Thoracic aorta (tissue), 2 donors: ENCODE measurements around the gene RRN3. TPM values are rescaled to one million over a fixed set of nuclear protein-coding genes. Genes with fewer than 3 reads are reported as not detected.
"Not testable (repeated sequence)": the region's sequence is repeated elsewhere in the genome, so short reads cannot be mapped to it uniquely, and the experiment has no call there.

Source experiments
- ATAC-seq: fragments of 150-250 bp; one replicate; pipeline ENCODE4 v1.8.0; 2017; ENCODE audit warnings: low read depth; ENCODE audit not compliant: insufficient number of reproducible peaks, low FRiP score
- DNase-seq: peaks from one replicate; pipeline ENCODE4 v3.0.0-alpha.2; 2020; ENCODE audit warnings: low spot score
- H3K27ac ChIP-seq, 2 donors: fragments of 200-600 bp; sonication (generic); 1 replicate in 1 of 2; 2 replicates in 1 of 2; pipeline ENCODE4 v1.5.1; 2016; ENCODE audit warnings: mild to moderate bottlenecking in 2 of 2, moderate library complexity in 2 of 2
- H3K27me3 ChIP-seq: fragments of 200-600 bp; sonication (generic); replicated peaks from 2 replicates; pipeline ENCODE4 v1.6.0; 2016; ENCODE audit warnings: mild to moderate bottlenecking; ENCODE audit not compliant: insufficient read depth
- H3K36me3 ChIP-seq: fragments of 200-600 bp; sonication (generic); one replicate; pipeline ENCODE4 v1.5.1; 2016
- H3K4me1 ChIP-seq, 2 donors: fragments of 200-600 bp; sonication (generic); 1 replicate in 1 of 2; 2 replicates in 1 of 2; pipeline versions ENCODE4 v1.5.1 to v1.6.0; 2016; ENCODE audit warnings: low read depth in 2 of 2, mild to moderate bottlenecking in 1 of 2; ENCODE audit not compliant: control insufficient read depth in 1 of 2
- H3K4me3 ChIP-seq: fragments of 200-600 bp; sonication (generic); 2 replicates; pipeline ENCODE4 v1.5.1; 2016; ENCODE audit warnings: mild to moderate bottlenecking
- H3K9me3 ChIP-seq: fragments of 200-600 bp; sonication (generic); 2 replicates; pipeline ENCODE4 v1.5.1; 2016
- CTCF ChIP-seq: fragments of 200-600 bp; sonication (generic); IDR thresholded peaks from one replicate; pipeline ENCODE4 v1.5.1; 2019; ENCODE audit warnings: antibody characterized with exemption
- total RNA-seq, 2 donors: library from RNA; depleted of rRNA; stranded (reverse); fragments of >200 nt; gene quantifications; one replicate each; pipeline versions ENCODE4 v1.1.0 to v1.2.3, GENCODE V29; 2016

Gene RRN3
- total RNA-seq, 2 donors from 2014 or later, result 25.0 to 30.2 TPM

- not testable (repeated sequence) for H3K9me3 ChIP-seq, H3K4me3 ChIP-seq, H3K27me3 ChIP-seq, DNase-seq, ATAC-seq
- Histone ChIP-seq H3K27ac (peak overlapping the region in 1 of 2 donors; percentile 6), H3K36me3 (peaks cover 38% of the 10 kb centered on the region), H3K4me1 (peaks cover 10 to 28% of the 10 kb centered on the region in 2 donors)
Measured at GRCh38 chr16:15023381-15024077, 70.5 kb downstream of the RRN3 start.

DNA sequence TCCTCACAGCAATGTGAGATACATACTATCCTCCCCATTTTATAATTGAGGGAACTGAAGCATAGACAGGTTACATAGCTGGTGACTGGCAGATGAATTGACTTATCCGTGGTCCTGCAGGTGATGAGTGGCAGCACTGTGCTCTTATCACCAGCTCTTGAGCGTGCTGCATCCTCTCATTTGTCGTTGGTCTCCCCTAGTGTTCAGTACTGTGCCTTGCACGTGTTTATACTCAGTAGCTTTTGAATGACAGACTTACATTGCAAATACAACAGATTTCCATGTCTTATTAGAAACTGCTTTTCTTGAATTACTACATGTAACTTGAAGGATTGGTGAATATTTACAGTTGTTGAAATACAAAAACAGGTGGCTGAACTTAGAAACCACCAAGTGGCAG is 71.9 kb downstream of the RRN3 start:
- peaks cover 39% of the 10 kb centered on the region for H3K36me3 ChIP-seq
- not testable (repeated sequence) for H3K27ac ChIP-seq, H3K27me3 ChIP-seq, DNase-seq, ATAC-seq, H3K9me3 ChIP-seq, H3K4me3 ChIP-seq
- peak; percentile 31 for TF ChIP-seq CTCF
- H3K4me1 ChIP-seq, result peaks cover 12 to 28% of the 10 kb centered on the region in 2 donors

GRCh38 chr16:15021429-15021828 is 72.6 kb downstream of the RRN3 start:
- H3K36me3 ChIP-seq, result peaks cover 41% of the 10 kb centered on the region
- not testable (repeated sequence) for ATAC-seq, DNase-seq, H3K27me3 ChIP-seq, H3K27ac ChIP-seq, H3K4me3 ChIP-seq, H3K9me3 ChIP-seq
- peaks cover 20 to 36% of the 10 kb centered on the region in 2 donors for H3K4me1 ChIP-seq

- peaks cover 24 to 42% of the 10 kb centered on the region in 2 donors for H3K4me1 ChIP-seq
- DNase-seq (peak; percentile 56), ATAC-seq (peak; percentile 63)
- not testable (repeated sequence) for H3K9me3 ChIP-seq, H3K4me3 ChIP-seq, H3K27me3 ChIP-seq
- peaks cover 29% of the 10 kb centered on the region for H3K36me3 ChIP-seq
- H3K27ac ChIP-seq, result peak overlapping the region in 1 of 2 donors; percentile 29
Measured at GRCh38 chr16:15016951-15017580, 77.0 kb downstream of the RRN3 start.

GRCh38 chr16:15016354-15016753 is 77.7 kb downstream of the RRN3 start:
- not testable (repeated sequence) for DNase-seq, H3K27me3 ChIP-seq, H3K4me3 ChIP-seq, H3K9me3 ChIP-seq, ATAC-seq
- Histone ChIP-seq H3K27ac (peak overlapping the region; percentile 6 to 29), H3K4me1 (peaks cover 24 to 37% of the 10 kb centered on the region in 2 donors), H3K36me3 (peaks cover 29% of the 10 kb centered on the region)

DNA sequence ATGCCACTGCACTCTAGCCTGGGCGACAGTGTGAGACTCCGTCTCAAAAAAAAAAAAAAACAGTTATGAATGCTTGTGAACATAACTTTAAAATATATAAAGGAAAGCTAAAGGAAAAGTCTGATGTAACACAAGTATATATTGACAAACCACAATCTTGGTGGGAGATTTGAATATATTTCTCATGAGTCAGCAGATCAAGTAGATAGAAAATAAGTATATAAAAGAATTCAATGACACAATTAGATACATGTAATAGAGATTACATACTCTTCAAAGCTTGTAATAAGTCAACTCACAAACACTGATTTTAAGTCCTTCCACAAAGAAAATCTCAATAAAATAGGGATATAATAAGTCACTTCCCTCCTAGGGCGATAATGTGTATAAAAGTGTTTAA is 78.4 kb downstream of the RRN3 start:
- H3K4me3 ChIP-seq, H3K27me3 ChIP-seq, DNase-seq, H3K9me3 ChIP-seq, ATAC-seq, H3K27ac ChIP-seq: not testable (repeated sequence)
- Histone ChIP-seq H3K36me3 (peaks cover 29% of the 10 kb centered on the region), H3K4me1 (peaks cover 24 to 36% of the 10 kb centered on the region in 2 donors)

GRCh38 chr16:15012941-15013340 is 81.1 kb downstream of the RRN3 start:
- H3K27ac ChIP-seq, DNase-seq, H3K4me3 ChIP-seq, ATAC-seq, H3K27me3 ChIP-seq, H3K9me3 ChIP-seq: not testable (repeated sequence)
- Histone ChIP-seq H3K36me3 (peaks cover 28% of the 10 kb centered on the region), H3K4me1 (peaks cover 24 to 36% of the 10 kb centered on the region in 2 donors)

Other genes starting within 250 kb of the RRN3 start
- gene NPIPA1, start 156.8 kb downstream of the RRN3 start, total RNA-seq, result 100 to 1,000 TPM; 101 to 165 TPM
- gene PDXDC1, start 119.2 kb downstream of the RRN3 start, total RNA-seq, result 10 to 100 TPM; 79.1 to 97.4 TPM
- gene NTAN1, start 38.2 kb downstream of the RRN3 start, total RNA-seq, result 10 to 100 TPM; 36.8 to 45.5 TPM